Common myeloid progenitor, CD34-positive (primary cell): ENCODE data around the gene PTPRG.

ENCODE experiments used
- CTCF ChIA-PET: fragments of 350-600 bp; sonication (Branson Sonifier 250); formaldehyde crosslinking; loops from one replicate; lab custom pipeline; 2021; ENCODE audit warnings: antibody characterized with exemption; lab: Charles Lee
- POLR2A ChIA-PET: fragments of 350-600 bp; sonication (Branson Sonifier 250); formaldehyde crosslinking; loops from one replicate; lab custom pipeline; 2021; ENCODE audit warnings: antibody characterized with exemption; lab: Charles Lee
- DNase-seq, 3 donors: peaks; one replicate each; pipeline versions ENCODE4 v3.0.0 to v3.0.0-alpha.2; 2013
- H3K27ac ChIP-seq, 2 experiments: 1 replicate in 1 of 2; 2 replicates in 1 of 2; pipeline ENCODE4 v1.7.0; 2013; ENCODE audit warnings: inconsistent platforms in 2 of 2, low read length in 2 of 2, mild to moderate bottlenecking in 2 of 2, low read depth in 1 of 2, moderate library complexity in 1 of 2; ENCODE audit not compliant: severe bottlenecking in 2 of 2, insufficient read depth in 1 of 2, poor library complexity in 1 of 2
- H3K27me3 ChIP-seq, 5 experiments: replicated peaks in 2 of 5; 1 replicate in 3 of 5; 2 replicates in 2 of 5; pipeline versions ENCODE4 v1.6.1 to v1.7.0; 2013; ENCODE audit warnings: low read length in 4 of 5, mild to moderate bottlenecking in 2 of 5, moderate library complexity in 2 of 5, inconsistent platforms in 1 of 5; ENCODE audit not compliant: insufficient read depth in 5 of 5, control insufficient read depth in 4 of 5
- H3K36me3 ChIP-seq, 4 experiments: 1 replicate in 2 of 4; 2 replicates in 2 of 4; pipeline versions ENCODE4 v1.6.1 to v1.7.0; 2013; ENCODE audit warnings: low read length in 3 of 4, control low read depth in 1 of 4, mild to moderate bottlenecking in 1 of 4; ENCODE audit not compliant: control insufficient read depth in 4 of 4, insufficient read depth in 4 of 4
- H3K4me1 ChIP-seq, 4 experiments: 1 replicate in 3 of 4; 2 replicates in 1 of 4; pipeline versions ENCODE4 v1.6.1 to v1.7.1; 2013; ENCODE audit warnings: low read length in 3 of 4, mild to moderate bottlenecking in 3 of 4, control low read depth in 1 of 4, inconsistent platforms in 1 of 4, moderate library complexity in 1 of 4; ENCODE audit not compliant: control insufficient read depth in 4 of 4, insufficient read depth in 4 of 4; ENCODE audit errors: control extremely low read depth in 1 of 4
- H3K4me3 ChIP-seq, 7 experiments: 1 replicate in 4 of 7; 2 replicates in 3 of 7; pipeline versions ENCODE4 v1.5.1 to v1.7.0; 2013; ENCODE audit warnings: mild to moderate bottlenecking in 7 of 7, low read length in 6 of 7, moderate library complexity in 6 of 7, inconsistent platforms in 2 of 7, low read depth in 2 of 7, control low read depth in 1 of 7; ENCODE audit not compliant: insufficient read depth in 4 of 7, control insufficient read depth in 1 of 7; ENCODE audit errors: extremely low read depth in 1 of 7
- H3K9me3 ChIP-seq, 5 experiments: 1 replicate in 4 of 5; 2 replicates in 1 of 5; pipeline versions ENCODE4 v1.6.1 to v1.7.1; 2013; ENCODE audit warnings: low read length in 4 of 5, mild to moderate bottlenecking in 2 of 5, inconsistent platforms in 1 of 5, low read depth in 1 of 5, moderate library complexity in 1 of 5; ENCODE audit not compliant: control insufficient read depth in 4 of 5, insufficient read depth in 2 of 5; ENCODE audit errors: control extremely low read depth in 1 of 5
- WGBS: methylation state at CpG from one replicate; pipeline ENCODE4 v1.1.5; 2013; ENCODE audit not compliant: insufficient coverage; 5-methylcytosine and 5-hydroxymethylcytosine counted together

The PTPRG gene

DNA sequence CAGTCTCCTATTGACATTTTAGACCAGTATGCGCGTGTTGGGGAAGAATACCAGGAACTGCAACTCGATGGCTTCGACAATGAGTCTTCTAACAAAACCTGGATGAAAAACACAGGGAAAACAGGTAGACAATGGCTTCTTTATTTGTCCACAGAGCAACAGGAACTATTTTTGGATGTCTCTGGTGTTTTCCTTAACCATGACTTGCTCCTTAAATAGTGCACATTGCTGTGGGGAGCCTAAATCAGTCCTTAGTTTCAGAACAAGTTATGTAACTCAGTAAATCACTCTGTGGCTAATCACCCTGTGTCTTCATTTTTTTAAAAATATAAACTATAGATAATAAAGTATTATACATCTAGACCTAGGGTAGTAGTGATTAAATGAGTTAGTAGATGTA lies 428.3 kb downstream of the PTPRG start:
- H3K4me3 ChIP-seq, result no peak overlapping the region
- POLR2A ChIA-PET, result no interaction called here
- no peaks in the 10 kb centered on the region for H3K9me3 ChIP-seq
- no peaks in the 10 kb centered on the region for H3K4me1 ChIP-seq
- H3K36me3 ChIP-seq, result no peaks in the 10 kb centered on the region
- CTCF ChIA-PET, result no interaction called here
- no peak for DNase-seq
- 88% methylated on average over 4 of the region's 4 CpGs for WGBS
- no peak overlapping the region for H3K27ac ChIP-seq
- H3K27me3 ChIP-seq, result no peaks in the 10 kb centered on the region

GRCh38 chr3:61990327-61991027 lies 429.1 kb downstream of the PTPRG start:
- Histone ChIP-seq H3K27ac (no peak overlapping the region), H3K9me3 (no peaks in the 10 kb centered on the region), H3K4me1 (no peaks in the 10 kb centered on the region), H3K27me3 (no peaks in the 10 kb centered on the region), H3K4me3 (no peak overlapping the region), H3K36me3 (no peaks in the 10 kb centered on the region)
- no peak for DNase-seq
- POLR2A ChIA-PET, result interaction anchor here (0.7 kb wide), 1 partner anchor 12 kb away, joined by 4 read pairs; no protein-coding TSS in a partner anchor
- CTCF ChIA-PET, result no interaction called here
- WGBS, result 100% methylated on average over 2 of the region's 4 CpGs

DNA sequence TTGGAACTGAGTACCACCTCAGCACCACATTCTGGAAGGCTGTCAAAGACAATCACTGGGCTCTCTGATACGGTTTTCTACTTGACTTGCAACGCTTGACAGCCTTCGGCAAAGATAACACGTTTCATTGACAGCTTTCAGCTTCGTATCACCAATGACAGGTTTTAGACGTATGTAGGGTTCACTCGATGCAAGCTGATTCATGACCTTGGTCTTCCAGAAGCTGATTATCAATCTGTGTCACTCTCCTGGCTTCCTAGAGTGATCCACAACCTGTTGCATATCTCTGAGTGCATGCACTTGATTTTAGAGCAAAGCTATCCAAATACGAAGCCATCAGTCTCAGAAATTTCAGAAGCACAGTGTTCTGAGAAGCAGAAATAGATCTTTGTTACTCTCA lies 430.3 kb downstream of the PTPRG start:
- H3K27me3 ChIP-seq, result no peaks in the 10 kb centered on the region
- POLR2A ChIA-PET, result no interaction called here
- H3K36me3 ChIP-seq, result no peaks in the 10 kb centered on the region
- CTCF ChIA-PET, result no interaction called here
- H3K9me3 ChIP-seq, result no peaks in the 10 kb centered on the region
- no peak overlapping the region for H3K27ac ChIP-seq
- 94% methylated on average over 8 of the region's 8 CpGs for WGBS
- DNase-seq, result no peak
- H3K4me3 ChIP-seq, result no peak overlapping the region
- H3K4me1 ChIP-seq, result no peaks in the 10 kb centered on the region

DNA sequence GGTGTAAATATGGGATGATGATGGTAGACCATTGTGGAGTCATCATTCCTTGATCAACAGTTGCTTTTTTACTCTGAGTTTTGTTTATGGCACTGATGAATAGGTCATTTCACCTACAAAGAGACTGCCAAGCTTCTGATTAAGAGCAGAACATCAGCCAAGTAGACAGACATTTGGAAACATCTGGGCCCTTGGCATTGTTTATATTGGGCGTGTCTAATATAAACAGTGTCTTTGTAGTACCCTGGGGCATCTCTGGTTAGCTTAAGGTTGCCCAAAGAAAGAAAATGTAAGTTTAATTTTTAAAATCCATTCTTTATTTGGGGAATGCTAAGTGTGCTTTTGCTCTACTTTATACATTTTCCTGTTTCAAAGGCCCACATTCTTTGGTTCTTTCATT lies 435.0 kb downstream of the PTPRG start:
- 100% methylated on average over 1 of the region's 1 CpG for WGBS
- no peak for DNase-seq

DNA sequence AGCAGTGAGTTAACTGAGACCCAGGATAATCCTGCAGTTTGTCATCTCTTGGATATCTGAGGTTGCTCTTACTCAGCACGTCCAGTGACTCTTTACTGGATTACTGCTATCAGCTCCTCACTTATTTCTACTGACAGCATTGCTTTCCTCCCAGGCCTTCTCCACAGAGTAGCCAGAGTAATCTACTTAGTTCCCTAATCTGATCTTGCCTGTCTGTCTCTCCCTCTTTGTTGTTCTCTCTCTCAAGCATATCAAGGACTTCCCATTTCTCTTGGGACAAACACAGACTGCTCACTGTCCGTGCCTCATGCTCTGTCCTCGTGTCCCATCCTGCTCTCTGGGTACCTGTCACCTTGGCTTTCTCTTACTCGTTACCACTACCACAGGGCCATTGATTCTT lies 435.7 kb downstream of the PTPRG start:
- WGBS, result 81% methylated on average over 4 of the region's 4 CpGs
- H3K9me3 ChIP-seq, result no peaks in the 10 kb centered on the region
- no peaks in the 10 kb centered on the region for H3K4me1 ChIP-seq
- ChIA-PET POLR2A (no interaction called here), CTCF (no interaction called here)
- H3K27me3 ChIP-seq, result no peaks in the 10 kb centered on the region
- DNase-seq, result no peak
- H3K27ac ChIP-seq, result no peak overlapping the region
- H3K36me3 ChIP-seq, result no peaks in the 10 kb centered on the region
- H3K4me3 ChIP-seq, result no peak overlapping the region

More for the DNA sequence above, 435.0 kb downstream of the PTPRG start:
- no peaks in the 10 kb centered on the region for H3K4me1 ChIP-seq
- CTCF ChIA-PET, result no interaction called here
- POLR2A ChIA-PET, result no interaction called here
- H3K9me3 ChIP-seq, result no peaks in the 10 kb centered on the region
- no peaks in the 10 kb centered on the region for H3K36me3 ChIP-seq
- no peaks in the 10 kb centered on the region for H3K27me3 ChIP-seq
- no peak overlapping the region for H3K27ac ChIP-seq
- no peak overlapping the region for H3K4me3 ChIP-seq

- ChIA-PET CTCF (no interaction called here), POLR2A (no interaction called here)
- DNase-seq, result no peak
- Histone ChIP-seq H3K4me3 (no peak overlapping the region), H3K27ac (no peak overlapping the region), H3K4me1 (no peaks in the 10 kb centered on the region), H3K9me3 (no peaks in the 10 kb centered on the region), H3K27me3 (peaks cover 0 to 2% (median 0%) of the 10 kb centered on the region in 5 experiments), H3K36me3 (no peaks in the 10 kb centered on the region)
- no CpG with 5 or more reads among the region's 1 CpG for WGBS
These were observed 442.5 kb downstream of the PTPRG start for GRCh38 chr3:62003835-62004234.

DNA sequence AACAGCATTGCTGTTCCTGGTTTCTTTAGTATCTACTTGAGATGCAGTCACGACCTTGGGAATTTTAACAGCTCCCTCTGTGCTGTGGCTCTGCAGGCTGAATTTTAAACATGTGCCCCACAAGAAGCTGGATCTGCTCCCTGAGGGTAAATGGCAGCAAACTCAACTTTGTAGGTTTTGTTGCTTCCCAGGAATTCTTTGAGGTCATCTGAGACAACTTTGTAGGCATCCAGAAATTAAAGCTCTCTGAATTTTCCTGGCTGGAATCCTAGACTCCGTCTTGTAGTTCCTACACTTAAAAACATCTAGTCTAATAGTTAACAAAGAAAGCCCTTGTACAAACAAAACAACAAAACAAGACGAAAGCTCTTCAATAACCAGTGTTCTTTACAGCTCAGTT lies 445.7 kb downstream of the PTPRG start:
- no peaks in the 10 kb centered on the region for H3K9me3 ChIP-seq
- ChIA-PET POLR2A (no interaction called here), CTCF (no interaction called here)
- no peak for DNase-seq
- H3K4me3 ChIP-seq, result no peak overlapping the region
- 94% methylated on average over 2 of the region's 3 CpGs for WGBS
- H3K4me1 ChIP-seq, result no peaks in the 10 kb centered on the region
- H3K27me3 ChIP-seq, result peaks cover 0 to 2% (median 0%) of the 10 kb centered on the region in 5 experiments
- H3K27ac ChIP-seq, result no peak overlapping the region
- no peaks in the 10 kb centered on the region for H3K36me3 ChIP-seq
